HepG2 (cell line): ENCODE data around the gene RPS27L. TPM values are rescaled to one million over a fixed set of nuclear protein-coding genes. Genes with fewer than 3 reads are reported as not detected.
A peak's percentile ranks its signal among the peaks of the same experiment; 100 is the strongest.

Experiments
- AHDC1 ChIP-seq: sonication (generic); formaldehyde crosslinking; IDR thresholded peaks from 2 replicates; pipeline ENCODE4 v1.5.1; 2020; ENCODE audit warnings: mild to moderate bottlenecking, missing genetic modification reagents, borderline replicate concordance
- FUBP1 ChIP-seq: sonication (generic); formaldehyde crosslinking; IDR thresholded peaks from 2 replicates; pipeline ENCODE4 v1.5.1; 2020; ENCODE audit warnings: missing genetic modification reagents, mild to moderate bottlenecking, borderline replicate concordance
- NCOA5 ChIP-seq: sonication (generic); formaldehyde crosslinking; IDR thresholded peaks from 2 replicates; pipeline ENCODE4 v1.4.0; 2020; ENCODE audit warnings: missing genetic modification reagents
- POLR2G ChIP-seq: fragments of 200-400 bp; formaldehyde crosslinking; IDR thresholded peaks from 2 replicates; pipeline ENCODE4 v1.6.1; 2018; ENCODE audit warnings: mild to moderate bottlenecking, low read depth, low read length, moderate library complexity
- SAP130 ChIP-seq: IDR thresholded peaks from 2 replicates; pipeline ENCODE4 v1.6.1; 2016; ENCODE audit warnings: low read depth
- SP5 ChIP-seq: IDR thresholded peaks from 2 replicates; pipeline ENCODE4 v1.6.1; 2016; ENCODE audit warnings: low read depth, borderline replicate concordance
- ZNF18 ChIP-seq: sonication (generic); formaldehyde crosslinking; IDR thresholded peaks from 2 replicates; pipeline ENCODE4 v1.8.0; 2022; ENCODE audit warnings: mild to moderate bottlenecking, missing genetic modification reagents; ENCODE audit not compliant: insufficient replicate concordance
- ZNF747 ChIP-seq: sonication (generic); formaldehyde crosslinking; IDR thresholded peaks from 2 replicates; pipeline ENCODE4 v1.8.1; 2023; ENCODE audit warnings: missing genetic modification reagents, mild to moderate bottlenecking, borderline replicate concordance
- polyA plus RNA-seq, 8 experiments: library from polyadenylated mRNA; depleted of rRNA in 3 of 8; stranded (reverse) in 7 of 8; unstranded in 1 of 8; fragments of >200 nt; fragmentation: Illumina TruSeq in 4 of 8; extraction: Trizol in 4 of 8; gene quantifications; 2 replicates each; pipeline versions ENCODE4 v1.2.1 to v1.2.3, GENCODE V29; 2011 to 2016; ENCODE audit warnings: low read depth in 4 of 8, missing spikeins in 1 of 8, mixed read lengths in 1 of 8; ENCODE audit not compliant: insufficient read depth in 1 of 8
- total RNA-seq, 5 experiments: library from RNA; depleted of rRNA; stranded (reverse); fragments of >200 nt; fragmentation: Illumina TruSeq; extraction: Trizol; gene quantifications; 2 replicates each; pipeline ENCODE4 v1.2.3, GENCODE V29; 2016; ENCODE audit warnings: low read depth in 1 of 5
- TF ChIP-seq, protein P1 (sequence below): sonication (generic); formaldehyde crosslinking; IDR thresholded peaks from 2 replicates; pipeline ENCODE4 v1.5.1; 2020; ENCODE audit warnings: missing genetic modification reagents, mild to moderate bottlenecking, borderline replicate concordance
- TF ChIP-seq, protein P2 (sequence below): IDR thresholded peaks from 2 replicates; pipeline ENCODE4 v1.6.1; 2012; ENCODE audit warnings: low read depth, low read length, improper control_type of control experiment

Gene RPS27L
- total and polyA plus RNA-seq, 2 of the 13 experiments (the other 11 are each of a cell fraction or from before 2014, with no cell fraction given): 231 to 433 TPM

DNA sequence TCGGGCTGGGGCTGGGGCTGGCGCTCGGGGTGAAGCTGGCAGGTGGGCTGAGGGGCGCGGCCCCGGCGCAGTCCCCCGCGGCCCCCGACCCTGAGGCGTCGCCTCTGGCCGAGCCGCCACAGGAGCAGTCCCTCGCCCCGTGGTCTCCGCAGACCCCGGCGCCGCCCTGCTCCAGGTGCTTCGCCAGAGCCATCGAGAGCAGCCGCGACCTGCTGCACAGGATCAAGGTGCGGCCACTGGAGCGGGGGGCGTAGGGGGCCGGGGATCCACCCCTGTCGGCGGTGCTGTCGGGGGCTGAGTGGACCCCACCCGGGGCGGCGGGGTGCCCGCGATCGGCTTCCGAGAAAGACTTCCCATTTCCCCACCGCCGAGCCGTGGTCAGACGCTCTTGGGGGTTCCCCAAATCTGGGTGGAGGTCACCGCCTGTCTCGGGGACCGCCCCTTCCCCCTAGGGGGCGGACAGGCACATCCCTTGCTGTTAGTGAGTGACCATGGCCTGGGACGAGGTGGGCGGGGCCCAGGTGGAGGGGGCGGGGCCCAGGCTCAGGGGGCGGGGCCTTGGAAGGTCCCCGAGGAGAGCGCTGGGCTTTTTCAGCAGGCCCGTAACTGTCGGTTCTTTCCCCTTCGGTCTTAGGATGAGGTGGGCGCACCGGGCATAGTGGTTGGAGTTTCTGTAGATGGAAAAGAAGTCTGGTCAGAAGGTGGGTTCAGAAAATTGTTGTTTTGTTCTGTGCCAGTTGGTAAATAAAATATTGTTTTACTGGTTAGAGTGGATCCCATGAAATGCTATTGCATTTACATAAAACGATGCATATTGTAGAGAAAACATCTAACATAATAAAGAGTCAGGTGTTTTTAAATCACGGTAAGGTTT is 35.0 kb downstream of the RPS27L start (continued):
- TF ChIP-seq, protein P1, sequence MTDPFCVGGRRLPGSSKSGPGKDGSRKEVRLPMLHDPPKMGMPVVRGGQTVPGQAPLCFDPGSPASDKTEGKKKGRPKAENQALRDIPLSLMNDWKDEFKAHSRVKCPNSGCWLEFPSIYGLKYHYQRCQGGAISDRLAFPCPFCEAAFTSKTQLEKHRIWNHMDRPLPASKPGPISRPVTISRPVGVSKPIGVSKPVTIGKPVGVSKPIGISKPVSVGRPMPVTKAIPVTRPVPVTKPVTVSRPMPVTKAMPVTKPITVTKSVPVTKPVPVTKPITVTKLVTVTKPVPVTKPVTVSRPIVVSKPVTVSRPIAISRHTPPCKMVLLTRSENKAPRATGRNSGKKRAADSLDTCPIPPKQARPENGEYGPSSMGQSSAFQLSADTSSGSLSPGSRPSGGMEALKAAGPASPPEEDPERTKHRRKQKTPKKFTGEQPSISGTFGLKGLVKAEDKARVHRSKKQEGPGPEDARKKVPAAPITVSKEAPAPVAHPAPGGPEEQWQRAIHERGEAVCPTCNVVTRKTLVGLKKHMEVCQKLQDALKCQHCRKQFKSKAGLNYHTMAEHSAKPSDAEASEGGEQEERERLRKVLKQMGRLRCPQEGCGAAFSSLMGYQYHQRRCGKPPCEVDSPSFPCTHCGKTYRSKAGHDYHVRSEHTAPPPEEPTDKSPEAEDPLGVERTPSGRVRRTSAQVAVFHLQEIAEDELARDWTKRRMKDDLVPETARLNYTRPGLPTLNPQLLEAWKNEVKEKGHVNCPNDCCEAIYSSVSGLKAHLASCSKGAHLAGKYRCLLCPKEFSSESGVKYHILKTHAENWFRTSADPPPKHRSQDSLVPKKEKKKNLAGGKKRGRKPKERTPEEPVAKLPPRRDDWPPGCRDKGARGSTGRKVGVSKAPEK (CRISPR knock-in tag): no peak
- TF ChIP-seq SAP130 (peak; percentile 59), FUBP1 (CRISPR knock-in tag) (no peak), POLR2G (peak; percentile 47; the same call in 1 of the 2 replicates), NCOA5 (CRISPR knock-in tag) (no peak), AHDC1 (CRISPR knock-in tag) (no peak), ZNF747 (CRISPR knock-in tag) (no peak), ZNF18 (peak; percentile 27), SP5 (CRISPR knock-in tag) (peak; percentile 63; the same call in 1 of the 2 replicates)
- TF ChIP-seq, protein P2, sequence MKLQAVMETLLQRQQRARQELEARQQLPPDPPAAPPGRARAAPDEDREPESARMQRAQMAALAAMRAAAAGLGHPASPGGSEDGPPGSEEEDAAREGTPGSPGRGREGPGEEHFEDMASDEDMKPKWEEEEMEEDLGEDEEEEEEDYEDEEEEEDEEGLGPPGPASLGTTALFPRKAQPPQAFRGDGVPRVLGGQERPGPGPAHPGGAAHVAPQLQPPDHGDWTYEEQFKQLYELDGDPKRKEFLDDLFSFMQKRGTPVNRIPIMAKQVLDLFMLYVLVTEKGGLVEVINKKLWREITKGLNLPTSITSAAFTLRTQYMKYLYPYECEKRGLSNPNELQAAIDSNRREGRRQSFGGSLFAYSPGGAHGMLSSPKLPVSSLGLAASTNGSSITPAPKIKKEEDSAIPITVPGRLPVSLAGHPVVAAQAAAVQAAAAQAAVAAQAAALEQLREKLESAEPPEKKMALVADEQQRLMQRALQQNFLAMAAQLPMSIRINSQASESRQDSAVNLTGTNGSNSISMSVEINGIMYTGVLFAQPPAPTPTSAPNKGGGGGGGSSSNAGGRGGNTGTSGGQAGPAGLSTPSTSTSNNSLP: no peak
